ENCODE data around the gene VRK2.

DNA sequence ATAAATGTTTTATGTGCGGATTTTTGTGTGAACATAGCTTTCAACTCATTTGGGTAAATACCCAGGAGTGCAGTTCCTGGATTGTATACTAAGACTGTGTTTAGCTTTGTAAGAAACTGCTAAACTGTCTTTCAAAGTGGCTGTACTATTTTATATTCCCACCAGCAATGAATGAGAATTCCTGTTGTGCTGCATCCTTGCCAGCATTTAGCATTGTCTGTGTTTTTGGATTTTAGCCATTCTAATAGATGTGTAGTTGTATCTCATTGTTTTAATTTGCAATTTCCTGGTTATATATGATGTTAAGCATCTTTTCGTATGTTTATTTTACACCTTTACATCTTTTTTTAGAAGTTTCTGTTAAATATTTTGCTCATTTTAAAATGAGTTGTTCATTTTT lies 24.2 kb downstream of the VRK2 start:
- TF ChIP-seq CTCF (conservative IDR thresholded peaks at IDR 0.05; ENCODE audit: low read length): no peak
- TF ChIP-seq EZH2phosphoT487 (IDR thresholded peaks at IDR 0.05; ENCODE audit: borderline replicate concordance, low read depth, low read length): no peak

Data from OCI-LY7 (cell line).